Measurements from ENCODE around the gene SLC9C2.
"Not testable (repeated sequence)": the region's sequence is repeated elsewhere in the genome, so short reads cannot be mapped to it uniquely, and the experiment has no call there.

Gene SLC9C2

GRCh38 chr1:173529106-173529505 is 73.8 kb downstream of the SLC9C2 start:
- DNase-seq = no peak

GRCh38 chr1:173527151-173527826 is 75.6 kb downstream of the SLC9C2 start:
- no peak for DNase-seq

GRCh38 chr1:173525926-173526325 is 76.9 kb downstream of the SLC9C2 start:
- no peak for DNase-seq

- DNase-seq = no peak
Measured at GRCh38 chr1:173523329-173523728, 79.5 kb downstream of the SLC9C2 start.

GRCh38 chr1:173520799-173521198 is 82.1 kb downstream of the SLC9C2 start:
- DNase-seq = no peak

GRCh38 chr1:173514503-173514902 is 88.4 kb downstream of the SLC9C2 start:
- not testable (repeated sequence) for DNase-seq

GRCh38 chr1:173509797-173510196 is 93.1 kb downstream of the SLC9C2 start:
- no peak for DNase-seq

GRCh38 chr1:173508541-173508940 is 94.3 kb downstream of the SLC9C2 start:
- DNase-seq = no peak

- DNase-seq = no peak
Measured at GRCh38 chr1:173507847-173508209, 95.0 kb downstream of the SLC9C2 start.

- DNase-seq = no peak
Measured at GRCh38 chr1:173507205-173507846, 95.5 kb downstream of the SLC9C2 start.

- no peak for DNase-seq
Measured at GRCh38 chr1:173506437-173506836, 96.4 kb downstream of the SLC9C2 start.

GRCh38 chr1:173505391-173505790 is 97.5 kb downstream of the SLC9C2 start:
- no peak for DNase-seq

- no peak for DNase-seq
Measured at GRCh38 chr1:173504268-173504667, 98.6 kb downstream of the SLC9C2 start.

- DNase-seq = no peak
Measured at GRCh38 chr1:173503391-173503790, 99.5 kb downstream of the SLC9C2 start.

GRCh38 chr1:173502104-173502503 is 100.8 kb downstream of the SLC9C2 start:
- no peak for DNase-seq

GRCh38 chr1:173499729-173500128 is 103.1 kb downstream of the SLC9C2 start:
- DNase-seq = no peak

- no peak for DNase-seq
Measured at GRCh38 chr1:173496757-173497320, 106.0 kb downstream of the SLC9C2 start.

GRCh38 chr1:173495609-173496267 is 107.1 kb downstream of the SLC9C2 start:
- no peak for DNase-seq

GRCh38 chr1:173493125-173493524 is 109.7 kb downstream of the SLC9C2 start:
- not testable (repeated sequence) for DNase-seq

- DNase-seq = no peak
Measured at GRCh38 chr1:173491508-173491907, 111.4 kb downstream of the SLC9C2 start.

GRCh38 chr1:173489929-173490328 is 112.9 kb downstream of the SLC9C2 start:
- no peak for DNase-seq

- no peak for DNase-seq
Measured at GRCh38 chr1:173489149-173489600, 113.7 kb downstream of the SLC9C2 start.

- DNase-seq = no peak
Measured at GRCh38 chr1:173488001-173488400, 114.9 kb downstream of the SLC9C2 start.

- no peak for DNase-seq
Measured at GRCh38 chr1:173485401-173485800, 117.5 kb downstream of the SLC9C2 start.
